ENCODE results near the gene SCN2A. TPM values are rescaled to one million over a fixed set of nuclear protein-coding genes. Genes with fewer than 3 reads are reported as not detected.

SCN2A gene
- total and polyA plus RNA-seq, 2 of the 4 experiments (the other 2 are of a cell fraction), result 0.24 to 0.54 TPM

GRCh38 chr2:165268754-165269153 is 29.5 kb downstream of the SCN2A start:
- Histone ChIP-seq H2BK120ac (ENCODE audit: low read depth, low read length) (no peak overlapping the region), H3K4me2 (ENCODE audit: low read depth, low read length) (no peak overlapping the region), H2BK20ac (ENCODE audit: low read depth, low read length) (no peak overlapping the region), H4K91ac (ENCODE audit: insufficient read depth, low read depth, low read length) (no peak overlapping the region), H3K14ac (replicated peaks; ENCODE audit: low read depth, low read length) (no peak overlapping the region), H3K9me1 (ENCODE audit: insufficient read depth, low read length) (no peaks in the 10 kb centered on the region), H3K56ac (ENCODE audit: extremely low read depth, insufficient read depth, low read length) (no peak overlapping the region), H2AK5ac (ENCODE audit: low read depth, low read length) (no peak overlapping the region), H3K4ac (ENCODE audit: low read depth, low read length) (no peak overlapping the region), H2AFZ (replicated peaks; ENCODE audit: low read length, poor library complexity) (no peak overlapping the region), H4K8ac (ENCODE audit: low read depth in 2 of 2, low read length in 2 of 2) (no peak overlapping the region), H3K79me1 (ENCODE audit: low read depth in 1 of 2, low read length in 2 of 2) (no peaks in the 10 kb centered on the region), H4K5ac (ENCODE audit: low read depth, low read length) (no peak overlapping the region), H3K27me3 (ENCODE audit: control insufficient read depth, insufficient read depth, low read length) (no peaks in the 10 kb centered on the region), H3K4me3 (ENCODE audit: insufficient read depth, low read depth, low read length) (no peak overlapping the region), H3K9ac (ENCODE audit: low read depth, low read length) (no peak overlapping the region), H3K9me3 (ENCODE audit: control insufficient read depth, insufficient read depth, low read length) (no peaks in the 10 kb centered on the region), H3K36me3 (ENCODE audit: control insufficient read depth, insufficient read depth, low read length) (no peaks in the 10 kb centered on the region), H2AK9ac (replicated peaks; ENCODE audit: low read depth, low read length, poor library complexity) (no peak overlapping the region), H3K18ac (ENCODE audit: low read depth, low read length) (no peak overlapping the region), H2BK15ac (ENCODE audit: low read depth, low read length) (no peak overlapping the region), H3K23ac (ENCODE audit: low read depth, low read length) (no peak overlapping the region), H2BK5ac (ENCODE audit: low read depth, low read length, poor library complexity, severe bottlenecking) (no peak overlapping the region), H3K27ac (ENCODE audit: insufficient read depth, low read length) (no peak overlapping the region), H3K4me1 (ENCODE audit: control insufficient read depth, insufficient read depth, low read length) (no peaks in the 10 kb centered on the region), H4K20me1 (ENCODE audit: insufficient read depth, low read length) (no peaks in the 10 kb centered on the region)
- CTCF ChIA-PET, result no interaction called here
- dilution Hi-C loops (cut with HindIII; ENCODE audit: low sequenced_read_pairs, unreplicated experiment), result no loop called here
- TF ChIP-seq CEBPB (IDR thresholded peaks at IDR 0.05; ENCODE audit: low read depth, low read length), result no peak
- TF ChIP-seq RCOR1 (IDR thresholded peaks at IDR 0.05; ENCODE audit: insufficient replicate concordance, low read length), result no peak
- TF ChIP-seq RAD21 (IDR thresholded peaks at IDR 0.05; ENCODE audit: low read length), result no peak
- TF ChIP-seq MXI1 (IDR thresholded peaks at IDR 0.05; ENCODE audit: borderline replicate concordance, low read depth, low read length), result no peak
- no peak for TF ChIP-seq ELK1 (IDR thresholded peaks at IDR 0.05; ENCODE audit: borderline replicate concordance, low read depth, low read length)
- no peak for TF ChIP-seq RFX5 (IDR thresholded peaks at IDR 0.05; ENCODE audit: low read depth, low read length)
- TF ChIP-seq CHD1 (IDR thresholded peaks at IDR 0.05; ENCODE audit: low read depth, low read length), result no peak
- TF ChIP-seq BHLHE40 (IDR thresholded peaks at IDR 0.05; ENCODE audit: low read depth, low read length), result no peak
- no peak for TF ChIP-seq CTCF (conservative IDR thresholded peaks at IDR 0.05; ENCODE audit: low read depth, low read length)
- TF ChIP-seq MAZ (IDR thresholded peaks at IDR 0.05; ENCODE audit: borderline replicate concordance, low read depth, low read length), result no peak
- no peak for TF ChIP-seq USF2 (IDR thresholded peaks at IDR 0.05; ENCODE audit: low read depth, low read length)
- TF ChIP-seq MAFK (IDR thresholded peaks at IDR 0.05; ENCODE audit: low read depth, low read length), result no peak
- no peak for TF ChIP-seq FOS (IDR thresholded peaks at IDR 0.05; ENCODE audit: low read depth, low read length)
- TF ChIP-seq POLR2A (IDR thresholded peaks at IDR 0.05; ENCODE audit: low read depth, low read length), result no peak
- ATAC-seq (ENCODE audit: low read depth), result no peak
- no CpG with 5 or more reads among the region's 2 CpGs for WGBS, 2 experiments (ENCODE audit: extremely low coverage in 2 of 2, insufficient read length in 1 of 2)
- BruUV-seq (replicated peaks), result no TSS peak
- no peak for DNase-seq
- intact Hi-C loops (cut with micrococcal nuclease), result no loop called here
- in situ Hi-C loops (cut with MboI; ENCODE audit: low sequenced_read_pairs), result no loop called here
- POLR2A ChIA-PET (ENCODE audit: unreplicated experiment), result no interaction called here
